Right lobe of liver (tissue), 4 donors: Measurements from ENCODE around the gene SLC43A3.

Experiments
- CTCF ChIP-seq, 4 donors: fragments of 200-600 bp in 3 of 4; fragments of 450-650 bp in 1 of 4; IDR thresholded peaks; one replicate each; pipeline versions ENCODE4 v1.5.1 to v1.8.0; 2016 to 2022; ENCODE audit warnings: antibody characterized with exemption in 4 of 4, mild to moderate bottlenecking in 2 of 4
- POLR2A ChIP-seq: fragments of 450-650 bp; IDR thresholded peaks from one replicate; pipeline ENCODE4 v1.6.1; 2017; ENCODE audit warnings: antibody characterized with exemption, mild to moderate bottlenecking
- donor health status: DM: no; HTN: no; CAD: no.
- donor health status: DM: no; HTN: no; CAD: no.
- donor health status: DM: no; HTN: yes; CAD: no.

GRCh38 chr11:57426929-57427726 lies at the start of gene SLC43A3:
- peak; percentile 78 for TF ChIP-seq POLR2A
- TF ChIP-seq CTCF (IDR thresholded peaks at IDR 0.05), result peak in 1 of 4 donors; percentile 4
